ENCODE results near the gene NEK3. TPM values are rescaled to one million over a fixed set of nuclear protein-coding genes. Genes with fewer than 3 reads are reported as not detected.

The NEK3 gene
- total RNA-seq, 4 donors from 2014 or later: 14.1 to 47.8 (median 21.8) TPM

- no peak for TF ChIP-seq CTCF (IDR thresholded peaks at IDR 0.05; ENCODE audit: low read depth)
These were observed 62.6 kb downstream of the NEK3 start for GRCh38 chr13:52096748-52097147.

GRCh38 chr13:52096062-52096461 is 63.3 kb downstream of the NEK3 start:
- TF ChIP-seq CTCF (IDR thresholded peaks at IDR 0.05; ENCODE audit: low read depth): no peak

GRCh38 chr13:52092087-52092486 is 67.3 kb downstream of the NEK3 start:
- TF ChIP-seq CTCF (IDR thresholded peaks at IDR 0.05; ENCODE audit: low read depth): no peak

- no peak for TF ChIP-seq CTCF (IDR thresholded peaks at IDR 0.05; ENCODE audit: low read depth)
These were observed 67.9 kb downstream of the NEK3 start for GRCh38 chr13:52091473-52091872.

GRCh38 chr13:52085421-52085820 is 74.0 kb downstream of the NEK3 start:
- no peak for TF ChIP-seq CTCF (IDR thresholded peaks at IDR 0.05; ENCODE audit: low read depth)

Other genes starting within 250 kb of the NEK3 start
- gene ATP7B, start 148.1 kb downstream of the NEK3 start, total RNA-seq: 10 to 100 TPM in 2 of 4 donors, 1 to 10 TPM in 2; 4.6 to 12.1 (median 9.4) TPM
- gene ALG11, start 147.2 kb downstream of the NEK3 start, total RNA-seq: 10 to 100 TPM; 18.9 to 39.5 (median 19.8) TPM
- 10 to 100 TPM; 12.9 to 22.0 (median 19.3) TPM for gene UTP14C, start 134.9 kb downstream of the NEK3 start, total RNA-seq
- gene NEK5, start 30.5 kb downstream of the NEK3 start, total RNA-seq: under 1 TPM in 3 of 4 donors, not detected in 1; 0.16 to 0.22 (median 0.17) TPM
- gene THSD1, start 246.6 kb upstream of the NEK3 start, total RNA-seq: 10 to 100 TPM in 1 of 4 donors, 1 to 10 TPM in 3; 4.2 to 12.6 (median 6.0) TPM

Data from subcutaneous adipose tissue (tissue), 4 donors.